Neural progenitor cell (in vitro differentiated cells): ENCODE results near the gene CHCHD1. TPM values are rescaled to one million over a fixed set of nuclear protein-coding genes. Genes with fewer than 3 reads are reported as not detected.
A peak's percentile ranks its signal among the peaks of the same experiment; 100 is the strongest.

Source experiments
- DNase-seq: peaks from one replicate; pipeline ENCODE4 v3.0.0-alpha.2; 2016; ENCODE audit warnings: low spot score
- H2AFZ ChIP-seq: fragments of 200-600 bp; sonication (generic); replicated peaks from 2 replicates; pipeline ENCODE4 v1.6.1; 2016; ENCODE audit warnings: antibody characterized with exemption
- H3F3A ChIP-seq: fragments of 200-600 bp; sonication (generic); 2 replicates; pipeline ENCODE4 v1.6.1; 2016; ENCODE audit warnings: antibody characterized with exemption, low read depth
- H3K27ac ChIP-seq: fragments of 200-600 bp; sonication (generic); 2 replicates; pipeline ENCODE4 v1.5.1; 2016; ENCODE audit warnings: mild to moderate bottlenecking
- H3K27me3 ChIP-seq: fragments of 200-600 bp; sonication (generic); 2 replicates; pipeline ENCODE4 v1.6.1; 2016; ENCODE audit warnings: mild to moderate bottlenecking, moderate library complexity
- H3K36me3 ChIP-seq: fragments of 200-600 bp; sonication (generic); 2 replicates; pipeline ENCODE4 v1.5.1; 2016
- H3K4me1 ChIP-seq: fragments of 200-600 bp; sonication (generic); 2 replicates; pipeline ENCODE4 v1.6.1; 2016; ENCODE audit warnings: mixed run types
- H3K4me2 ChIP-seq: fragments of 200-600 bp; sonication (generic); 2 replicates; pipeline ENCODE4 v1.6.1; 2016
- H3K4me3 ChIP-seq: fragments of 200-600 bp; sonication (generic); 2 replicates; pipeline ENCODE4 v1.5.1; 2016
- H3K79me2 ChIP-seq: fragments of 200-600 bp; sonication (generic); 2 replicates; pipeline ENCODE4 v1.6.1; 2016; ENCODE audit warnings: low read depth
- H3K9ac ChIP-seq: fragments of 200-600 bp; sonication (generic); 2 replicates; pipeline ENCODE4 v1.6.1; 2016
- H3K9me3 ChIP-seq: fragments of 200-600 bp; sonication (generic); 2 replicates; pipeline ENCODE4 v1.5.1; 2016; ENCODE audit warnings: low read depth
- H4K20me1 ChIP-seq: fragments of 200-600 bp; sonication (generic); 2 replicates; pipeline ENCODE4 v1.6.1; 2016; ENCODE audit warnings: low read depth
- H3K27ac Mint-ChIP-seq: 3 replicates; pipeline ENCODE4 v1.8.0; 2021; ENCODE audit warnings: mixed read lengths
- H3K27me3 Mint-ChIP-seq: 2 replicates; pipeline ENCODE4 v1.8.0; 2022; ENCODE audit warnings: low read depth, mild to moderate bottlenecking, inconsistent platforms, moderate library complexity, mixed read lengths; ENCODE audit not compliant: insufficient read depth
- H3K36me3 Mint-ChIP-seq: 3 replicates; pipeline ENCODE4 v1.8.0; 2021; ENCODE audit warnings: mixed read lengths
- H3K4me1 Mint-ChIP-seq: 3 replicates; pipeline ENCODE4 v1.8.0; 2021; ENCODE audit warnings: mixed read lengths
- H3K4me3 Mint-ChIP-seq: 3 replicates; pipeline ENCODE4 v1.8.0; 2021; ENCODE audit warnings: mild to moderate bottlenecking, moderate library complexity, mixed read lengths
- H3K9me3 Mint-ChIP-seq: 3 replicates; pipeline ENCODE4 v1.8.0; 2020; ENCODE audit warnings: mixed read lengths
- EZH2 ChIP-seq: fragments of 200-600 bp; sonication (generic); IDR thresholded peaks from 2 replicates; pipeline ENCODE4 v1.6.1; 2017; ENCODE audit warnings: antibody characterized with exemption, mild to moderate bottlenecking, moderate library complexity
- EZH2phosphoT487 ChIP-seq: fragments of 200-600 bp; sonication (generic); IDR thresholded peaks from 2 replicates; pipeline ENCODE4 v1.6.1; 2017; ENCODE audit warnings: antibody characterized with exemption
- total RNA-seq: library from RNA; depleted of rRNA; stranded (reverse); fragments of >200 nt; gene quantifications from 2 replicates; pipeline ENCODE4 v1.2.3, GENCODE V29; 2015; ENCODE audit warnings: low replicate concordance
- TF ChIP-seq, protein P1 (sequence below): fragments of 200-600 bp; sonication (generic); IDR thresholded peaks from 2 replicates; pipeline ENCODE4 v1.5.1; 2017; ENCODE audit warnings: antibody characterized with exemption, mild to moderate bottlenecking

CHCHD1 gene
- total RNA-seq, 1 donor from 2014 or later: 66.7 TPM

DNA sequence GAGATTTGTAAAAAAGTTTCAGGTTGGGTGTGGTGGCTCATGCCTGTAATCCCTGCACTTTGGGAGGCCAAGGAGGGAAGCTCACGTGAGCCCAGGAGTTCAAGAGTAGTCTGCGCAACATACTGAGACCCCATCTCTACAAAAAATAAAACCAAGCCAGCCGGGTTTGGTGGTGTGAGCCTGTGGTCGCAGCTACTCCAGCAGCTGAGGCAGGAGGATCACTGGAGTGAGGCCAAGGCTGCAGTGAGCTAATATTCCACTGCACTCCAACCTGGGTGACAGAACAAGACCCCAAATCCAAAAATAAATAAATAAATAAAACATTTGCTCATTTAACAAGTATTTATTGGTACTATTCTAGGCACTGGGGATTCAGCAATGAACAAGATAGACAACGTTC, 1.5 kb upstream of the CHCHD1 start:
- Histone ChIP-seq H3K4me1 (peaks cover 26% of the 10 kb centered on the region), H3K9me3 (no peaks in the 10 kb centered on the region), H3K4me3 (no peak overlapping the region), H3K27me3 (no peaks in the 10 kb centered on the region), H4K20me1 (peaks cover 23% of the 10 kb centered on the region), H3K9ac (no peak overlapping the region), H3K4me2 (peak overlapping the region; percentile 100), H3K36me3 (no peaks in the 10 kb centered on the region), H3K79me2 (peaks cover 91% of the 10 kb centered on the region), H3F3A (peaks cover 38% of the 10 kb centered on the region), H3K27ac (no peak overlapping the region), H2AFZ (no peak overlapping the region)
- peaks cover 4% of the 10 kb centered on the region for H3K27me3 Mint-ChIP-seq
- no peaks in the 10 kb centered on the region for H3K9me3 Mint-ChIP-seq
- H3K4me1 Mint-ChIP-seq: peaks cover 39% of the 10 kb centered on the region
- DNase-seq: no peak
- H3K4me3 Mint-ChIP-seq: peak overlapping the region; percentile 97
- no peak overlapping the region for H3K27ac Mint-ChIP-seq
- TF ChIP-seq EZH2phosphoT487 (no peak), EZH2 (no peak)
- TF ChIP-seq, protein P1, sequence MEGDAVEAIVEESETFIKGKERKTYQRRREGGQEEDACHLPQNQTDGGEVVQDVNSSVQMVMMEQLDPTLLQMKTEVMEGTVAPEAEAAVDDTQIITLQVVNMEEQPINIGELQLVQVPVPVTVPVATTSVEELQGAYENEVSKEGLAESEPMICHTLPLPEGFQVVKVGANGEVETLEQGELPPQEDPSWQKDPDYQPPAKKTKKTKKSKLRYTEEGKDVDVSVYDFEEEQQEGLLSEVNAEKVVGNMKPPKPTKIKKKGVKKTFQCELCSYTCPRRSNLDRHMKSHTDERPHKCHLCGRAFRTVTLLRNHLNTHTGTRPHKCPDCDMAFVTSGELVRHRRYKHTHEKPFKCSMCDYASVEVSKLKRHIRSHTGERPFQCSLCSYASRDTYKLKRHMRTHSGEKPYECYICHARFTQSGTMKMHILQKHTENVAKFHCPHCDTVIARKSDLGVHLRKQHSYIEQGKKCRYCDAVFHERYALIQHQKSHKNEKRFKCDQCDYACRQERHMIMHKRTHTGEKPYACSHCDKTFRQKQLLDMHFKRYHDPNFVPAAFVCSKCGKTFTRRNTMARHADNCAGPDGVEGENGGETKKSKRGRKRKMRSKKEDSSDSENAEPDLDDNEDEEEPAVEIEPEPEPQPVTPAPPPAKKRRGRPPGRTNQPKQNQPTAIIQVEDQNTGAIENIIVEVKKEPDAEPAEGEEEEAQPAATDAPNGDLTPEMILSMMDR: no peak
- H3K36me3 Mint-ChIP-seq: peaks cover 8% of the 10 kb centered on the region

DNA sequence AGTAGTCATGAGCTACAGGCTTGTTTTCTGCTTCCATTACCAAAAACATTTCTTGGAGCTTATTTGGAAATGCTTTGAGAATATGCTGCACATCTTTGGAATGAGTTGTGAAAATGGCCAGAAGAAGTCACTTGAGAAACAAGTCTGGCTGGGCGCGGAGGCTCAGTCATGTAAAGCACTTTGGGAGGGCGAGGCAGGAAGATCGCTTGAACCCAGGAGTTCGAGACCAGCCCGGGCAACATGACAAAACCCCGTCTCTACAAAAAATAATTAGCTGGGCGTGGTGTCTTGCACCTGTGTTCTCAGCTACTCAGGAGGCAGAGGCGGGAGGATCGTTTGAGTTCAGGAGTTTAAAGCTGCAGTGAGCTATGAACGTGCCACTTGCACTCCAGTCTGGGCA, 882 bp upstream of the CHCHD1 start:
- Histone ChIP-seq H3K4me2 (peak overlapping the region; percentile 100), H3K79me2 (peaks cover 84% of the 10 kb centered on the region), H3K4me1 (peaks cover 21% of the 10 kb centered on the region), H3K9ac (peak overlapping the region; percentile 81), H3K27me3 (no peaks in the 10 kb centered on the region), H2AFZ (no peak overlapping the region), H3K36me3 (no peaks in the 10 kb centered on the region), H3K4me3 (peak overlapping the region; percentile 65), H3K27ac (no peak overlapping the region), H4K20me1 (peaks cover 21% of the 10 kb centered on the region), H3K9me3 (no peaks in the 10 kb centered on the region), H3F3A (peaks cover 38% of the 10 kb centered on the region)
- Mint-ChIP-seq H3K4me1 (peaks cover 34% of the 10 kb centered on the region), H3K27ac (no peak overlapping the region), H3K36me3 (peaks cover 4% of the 10 kb centered on the region), H3K4me3 (peak overlapping the region; percentile 97), H3K27me3 (peaks cover 4% of the 10 kb centered on the region), H3K9me3 (no peaks in the 10 kb centered on the region)
- TF ChIP-seq, protein P1: no peak
- TF ChIP-seq EZH2 (no peak), EZH2phosphoT487 (no peak)
- no peak for DNase-seq

DNA sequence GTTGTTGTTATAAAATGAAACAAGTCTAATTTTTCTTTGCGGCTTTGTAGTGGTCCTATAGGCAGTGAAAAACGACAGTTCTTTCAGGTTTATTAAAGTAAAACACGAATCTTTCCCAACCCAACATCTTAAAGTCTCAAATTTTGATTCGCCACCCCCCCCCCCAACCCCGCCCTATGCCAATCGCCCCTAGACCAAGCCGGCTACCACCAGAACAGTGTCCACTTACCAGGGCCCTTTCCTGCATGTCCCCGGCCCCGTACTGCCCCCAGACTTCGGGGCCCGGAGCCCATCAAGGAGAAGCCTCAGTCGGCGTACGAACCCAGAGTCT, 335 bp upstream of the CHCHD1 start:
- DNase-seq: no peak
- H3K27ac Mint-ChIP-seq: peak overlapping the region; percentile 99
- H4K20me1 ChIP-seq: peaks cover 26% of the 10 kb centered on the region
- H3K9me3 Mint-ChIP-seq: no peaks in the 10 kb centered on the region
- no peaks in the 10 kb centered on the region for H3K9me3 ChIP-seq
- peak overlapping the region; percentile 97 for H3K4me3 Mint-ChIP-seq
- H3K79me2 ChIP-seq: peaks cover 81% of the 10 kb centered on the region
- H3K27me3 Mint-ChIP-seq: peaks cover 4% of the 10 kb centered on the region
- H3K4me2 ChIP-seq: peak overlapping the region; percentile 100
- peak overlapping the region; percentile 81 for H3K9ac ChIP-seq
- peak overlapping the region; percentile 63 for H2AFZ ChIP-seq
- H3K27ac ChIP-seq: peak overlapping the region; percentile 59
- TF ChIP-seq EZH2phosphoT487 (no peak), EZH2 (no peak)
- no peaks in the 10 kb centered on the region for H3K27me3 ChIP-seq
- peaks cover 3% of the 10 kb centered on the region for H3K36me3 Mint-ChIP-seq
- peak overlapping the region; percentile 65 for H3K4me3 ChIP-seq
- peaks cover 39% of the 10 kb centered on the region for H3K4me1 Mint-ChIP-seq
- peaks cover 41% of the 10 kb centered on the region for H3F3A ChIP-seq
- H3K4me1 ChIP-seq: peaks cover 22% of the 10 kb centered on the region
- H3K36me3 ChIP-seq: no peaks in the 10 kb centered on the region

DNA sequence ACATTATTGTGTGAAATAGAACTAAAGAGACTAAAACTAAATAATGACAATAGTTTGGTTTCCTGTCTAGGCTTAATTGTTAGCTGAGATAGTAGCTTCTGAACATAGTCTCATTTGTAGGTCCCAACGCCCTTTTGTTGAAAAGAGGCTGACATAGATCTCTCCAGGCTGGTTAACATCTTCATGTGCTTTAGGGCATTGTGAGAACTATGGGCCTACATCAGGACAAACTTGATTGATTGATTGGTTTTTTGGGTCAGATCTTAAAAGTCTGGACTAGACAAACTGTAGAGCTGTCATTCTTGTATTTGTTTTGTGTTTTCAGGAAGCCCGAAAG, 869 bp downstream of the CHCHD1 start:
- peaks cover 43% of the 10 kb centered on the region for H3F3A ChIP-seq
- H3K79me2 ChIP-seq: peaks cover 86% of the 10 kb centered on the region
- no peaks in the 10 kb centered on the region for H3K27me3 ChIP-seq
- no peaks in the 10 kb centered on the region for H3K9me3 ChIP-seq
- Mint-ChIP-seq H3K4me1 (peaks cover 42% of the 10 kb centered on the region), H3K27ac (peak overlapping the region; percentile 99), H3K27me3 (peaks cover 4% of the 10 kb centered on the region), H3K4me3 (peak overlapping the region; percentile 97), H3K9me3 (no peaks in the 10 kb centered on the region), H3K36me3 (no peaks in the 10 kb centered on the region)
- no peak overlapping the region for H3K27ac ChIP-seq
- no peak overlapping the region for H2AFZ ChIP-seq
- peak overlapping the region; percentile 81 for H3K9ac ChIP-seq
- TF ChIP-seq, protein P1: no peak
- no peak for TF ChIP-seq EZH2phosphoT487
- no peak for TF ChIP-seq EZH2
- peaks cover 26% of the 10 kb centered on the region for H3K4me1 ChIP-seq
- H3K4me2 ChIP-seq: peak overlapping the region; percentile 100
- H4K20me1 ChIP-seq: peaks cover 36% of the 10 kb centered on the region
- H3K4me3 ChIP-seq: peak overlapping the region; percentile 65
- no peak for DNase-seq
- H3K36me3 ChIP-seq: no peaks in the 10 kb centered on the region
